ENCODE results near the gene NTM.

The NTM gene

GRCh38 chr11:131425285-131425684 is 54.9 kb downstream of the NTM start:
- TF ChIP-seq CTCF (IDR thresholded peaks at IDR 0.05; ENCODE audit: control insufficient read depth, extremely low read depth, insufficient read depth) = no peak
- no peak for DNase-seq (ENCODE audit: low read depth)

GRCh38 chr11:131428853-131429252 is 58.4 kb downstream of the NTM start:
- no peak overlapping the region for H3K4me3 ChIP-seq (ENCODE audit: low read depth, low read length)
- no peak for DNase-seq (ENCODE audit: low read depth)
- TF ChIP-seq CTCF (IDR thresholded peaks at IDR 0.05; ENCODE audit: control insufficient read depth, extremely low read depth, insufficient read depth) = no peak

More at GRCh38 chr11:131425285-131425684, 54.9 kb downstream of the NTM start:
- no peak overlapping the region for H3K4me3 ChIP-seq (ENCODE audit: low read depth, low read length)

GRCh38 chr11:131430473-131431208 is 60.2 kb downstream of the NTM start:
- H3K4me3 ChIP-seq (ENCODE audit: low read depth, low read length) = no peak overlapping the region
- no peak for DNase-seq (ENCODE audit: low read depth)

GRCh38 chr11:131441051-131441810 is 70.8 kb downstream of the NTM start:
- no peak for DNase-seq (ENCODE audit: low read depth)
- H3K4me3 ChIP-seq (ENCODE audit: low read depth, low read length) = no peak overlapping the region
- no peak for TF ChIP-seq CTCF (IDR thresholded peaks at IDR 0.05; ENCODE audit: control insufficient read depth, extremely low read depth, insufficient read depth)

More at GRCh38 chr11:131430473-131431208, 60.2 kb downstream of the NTM start:
- no peak for TF ChIP-seq CTCF (IDR thresholded peaks at IDR 0.05; ENCODE audit: control insufficient read depth, extremely low read depth, insufficient read depth)

- H3K4me3 ChIP-seq (ENCODE audit: low read depth, low read length) = no peak overlapping the region
- DNase-seq (ENCODE audit: low read depth) = no peak
- no peak for TF ChIP-seq CTCF (IDR thresholded peaks at IDR 0.05; ENCODE audit: control insufficient read depth, extremely low read depth, insufficient read depth)
Observed at GRCh38 chr11:131446590-131447275, 76.3 kb downstream of the NTM start.

GRCh38 chr11:131447277-131447815 is 76.9 kb downstream of the NTM start:
- no peak overlapping the region for H3K4me3 ChIP-seq (ENCODE audit: low read depth, low read length)
- no peak for DNase-seq (ENCODE audit: low read depth)
- no peak for TF ChIP-seq CTCF (IDR thresholded peaks at IDR 0.05; ENCODE audit: control insufficient read depth, extremely low read depth, insufficient read depth)
